ENCODE measurements around the gene RASSF7.

The RASSF7 gene

DNA sequence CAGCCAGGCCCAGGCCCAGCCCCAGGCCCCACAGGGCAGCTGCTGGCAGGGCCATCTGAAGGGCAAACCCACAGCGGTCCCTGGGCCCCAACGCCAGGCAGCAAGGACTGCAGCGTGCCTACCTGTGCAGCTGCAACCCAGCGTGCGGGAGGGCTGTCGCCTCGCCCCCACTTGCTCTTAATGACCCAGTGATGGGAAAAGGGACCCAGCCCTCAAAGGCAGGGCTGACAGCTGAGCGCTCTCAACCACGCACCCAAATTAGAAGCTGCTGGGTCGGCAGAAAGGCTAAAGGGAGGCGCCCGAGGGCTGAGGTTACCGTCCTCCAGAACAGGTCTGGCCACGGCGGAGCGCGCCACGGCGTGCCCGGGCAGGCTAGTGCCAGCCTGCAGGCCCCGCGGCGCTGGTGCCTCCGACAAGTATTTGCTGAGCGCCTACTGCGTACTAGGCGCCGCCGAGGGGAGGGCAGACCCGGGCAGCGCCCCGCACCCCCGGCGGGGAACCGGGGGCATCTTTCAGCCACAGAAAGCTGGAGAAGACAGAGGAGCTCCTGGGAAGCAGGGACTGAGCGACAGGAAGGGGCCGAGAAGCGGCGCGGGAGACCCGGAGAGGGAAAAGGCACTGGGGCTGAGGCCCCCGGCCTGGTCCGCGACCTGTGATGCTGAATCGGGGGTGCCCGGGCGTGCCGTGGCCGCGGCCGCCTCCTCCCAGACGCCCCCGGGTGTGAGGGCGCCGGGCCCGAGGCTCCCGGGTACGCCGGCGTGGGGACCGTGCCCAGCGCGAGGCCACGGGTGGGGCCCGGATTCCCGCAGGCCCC is 26.2 kb upstream of the RASSF7 start:
- TF ChIP-seq POLR2AphosphoS5 (IDR thresholded peaks at IDR 0.05; ENCODE audit: low read depth, low read length) (no peak), TAF1 (IDR thresholded peaks at IDR 0.05; ENCODE audit: borderline replicate concordance, low read depth, low read length) (no peak), POLR2A (IDR thresholded peaks at IDR 0.05; ENCODE audit: low read depth, low read length) (no peak)
- no peak for DNase-seq (ENCODE audit: insufficient read length)
- peak; percentile 70 for FAIRE-seq

DNA sequence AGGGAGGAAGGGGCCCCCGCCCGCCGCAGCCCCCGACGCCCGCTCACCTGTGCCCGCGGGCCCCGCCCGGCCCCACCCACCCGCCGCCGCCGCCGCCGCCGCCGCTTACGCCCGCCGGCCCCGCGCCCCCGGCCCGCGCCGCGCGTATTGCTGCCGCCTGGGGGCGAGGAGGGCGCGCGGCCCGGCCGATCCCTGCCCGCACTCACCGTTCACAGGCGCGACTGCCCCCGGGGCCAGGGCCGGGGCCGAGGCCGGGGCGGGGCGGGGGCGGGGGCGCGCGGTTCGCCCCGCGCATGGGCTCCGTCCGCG is 25.6 kb upstream of the RASSF7 start:
- TF ChIP-seq POLR2AphosphoS5 (IDR thresholded peaks at IDR 0.05; ENCODE audit: low read depth, low read length) (no peak), TAF1 (IDR thresholded peaks at IDR 0.05; ENCODE audit: borderline replicate concordance, low read depth, low read length) (no peak), POLR2A (IDR thresholded peaks at IDR 0.05; ENCODE audit: low read depth, low read length) (no peak)
- DNase-seq (ENCODE audit: insufficient read length) (no peak), FAIRE-seq (no peak)

DNA sequence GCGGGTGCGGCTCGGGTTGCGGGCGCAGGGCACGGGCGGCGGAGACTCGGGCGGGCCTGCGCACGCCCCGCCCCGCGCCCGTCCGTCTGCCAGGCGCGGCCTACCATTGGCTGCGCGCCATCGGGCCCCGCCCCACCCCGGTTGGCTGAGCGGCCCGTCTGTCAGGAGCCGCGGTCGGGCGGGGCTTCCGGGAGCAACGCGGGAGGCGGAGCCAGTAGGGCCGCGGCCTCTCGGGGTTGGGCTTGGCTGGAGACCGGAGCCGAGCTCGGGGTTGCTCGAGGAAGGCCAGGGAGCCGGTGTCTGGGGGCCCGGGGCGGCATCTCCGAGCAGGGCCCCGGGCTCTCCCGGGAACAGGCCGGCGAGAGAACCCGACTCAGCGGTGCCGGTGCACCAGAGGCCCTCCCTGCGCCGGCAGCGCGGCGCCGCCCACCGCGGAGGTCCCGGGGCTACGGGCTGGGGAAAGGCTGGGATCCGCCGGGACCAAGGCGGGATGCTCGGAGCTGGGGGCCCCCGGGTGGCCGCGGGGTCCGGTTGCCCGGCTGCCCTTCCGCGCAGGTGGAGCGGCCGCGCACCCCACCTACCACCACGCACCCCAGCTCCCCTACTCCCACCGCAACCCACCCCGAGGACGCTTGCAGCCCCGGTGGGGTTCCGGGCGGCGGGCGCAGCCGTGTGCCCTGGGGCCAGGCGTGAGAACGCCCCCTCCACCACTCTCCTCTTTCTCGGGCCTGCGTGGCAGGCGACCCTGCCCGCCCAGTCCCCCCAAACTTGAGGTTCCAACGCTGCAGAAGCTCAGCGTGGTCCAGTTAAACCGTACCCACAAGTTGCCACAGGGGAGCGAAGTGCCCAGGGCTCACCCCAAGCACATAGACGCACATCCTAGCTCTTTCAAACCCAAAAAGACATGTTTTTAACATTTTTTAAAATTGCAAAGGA is 25.0 kb upstream of the RASSF7 start, which contains the start of gene HRAS:
TSS of gene HRAS (minus strand) at position 58 of the 936 bp plus-strand sequence.
- DNase-seq (ENCODE audit: insufficient read length), result peak; percentile 100
- TF ChIP-seq POLR2AphosphoS5 (IDR thresholded peaks at IDR 0.05; ENCODE audit: low read depth, low read length) (0 out of 2 replicates have a peak, but pooled peaks have one; percentile 31), TAF1 (IDR thresholded peaks at IDR 0.05; ENCODE audit: borderline replicate concordance, low read depth, low read length) (0 out of 2 replicates have a peak, but pooled peaks have one; percentile 45), POLR2A (IDR thresholded peaks at IDR 0.05; ENCODE audit: low read depth, low read length) (peak; percentile 68; the same call in 1 of the 2 replicates)
- peak; percentile 100 for FAIRE-seq

DNA sequence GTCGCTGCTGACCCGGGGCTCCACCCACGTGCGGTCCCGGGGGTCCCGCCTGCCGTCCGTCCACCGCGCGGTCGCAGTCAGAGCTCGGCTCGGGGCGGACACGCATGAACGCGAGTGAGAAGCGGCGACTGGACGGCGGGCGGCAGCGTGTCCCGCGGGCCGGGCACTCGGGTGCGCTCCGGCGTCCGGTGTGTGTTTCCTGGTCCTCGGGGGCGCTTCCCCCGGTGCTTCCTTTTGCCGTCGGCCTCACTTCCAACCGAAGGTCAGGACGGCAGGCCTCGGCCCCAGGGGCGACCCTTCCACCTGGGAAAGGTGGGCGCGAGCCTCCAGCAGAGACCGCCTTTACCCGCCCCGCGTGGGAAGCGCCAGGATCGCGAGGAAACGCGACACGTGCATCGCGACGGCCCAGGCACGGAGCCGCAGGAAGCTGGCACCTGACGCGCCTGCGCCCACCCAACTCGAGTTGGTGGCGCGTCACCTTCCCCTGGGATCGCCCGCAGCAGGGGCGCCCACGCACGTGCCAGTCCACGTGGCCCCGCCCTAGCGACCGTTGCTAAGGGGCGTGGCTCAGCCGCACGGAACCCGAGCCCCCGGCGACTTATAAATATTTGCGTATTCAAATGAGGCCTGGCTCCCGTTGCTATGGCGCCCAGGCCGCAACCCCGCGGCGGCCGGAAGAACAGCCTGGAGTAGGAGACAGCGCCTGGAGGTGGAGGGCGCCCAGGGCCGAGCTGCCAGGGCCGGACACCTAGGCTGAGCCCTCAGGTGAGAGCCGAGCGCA is 23.7 kb upstream of the RASSF7 start, which contains the start of gene LRRC56:
TSS of gene LRRC56 (plus strand) at position 687 of the 781 bp plus-strand sequence. CDS start 3,158 bp downstream, outside the sequence.
- no peak for FAIRE-seq
- peak; percentile 99 for DNase-seq (ENCODE audit: insufficient read length)
- TF ChIP-seq POLR2A (IDR thresholded peaks at IDR 0.05; ENCODE audit: low read depth, low read length) (peak; percentile 16; the same call in 1 of the 2 replicates), POLR2AphosphoS5 (IDR thresholded peaks at IDR 0.05; ENCODE audit: low read depth, low read length) (no peak)

DNA sequence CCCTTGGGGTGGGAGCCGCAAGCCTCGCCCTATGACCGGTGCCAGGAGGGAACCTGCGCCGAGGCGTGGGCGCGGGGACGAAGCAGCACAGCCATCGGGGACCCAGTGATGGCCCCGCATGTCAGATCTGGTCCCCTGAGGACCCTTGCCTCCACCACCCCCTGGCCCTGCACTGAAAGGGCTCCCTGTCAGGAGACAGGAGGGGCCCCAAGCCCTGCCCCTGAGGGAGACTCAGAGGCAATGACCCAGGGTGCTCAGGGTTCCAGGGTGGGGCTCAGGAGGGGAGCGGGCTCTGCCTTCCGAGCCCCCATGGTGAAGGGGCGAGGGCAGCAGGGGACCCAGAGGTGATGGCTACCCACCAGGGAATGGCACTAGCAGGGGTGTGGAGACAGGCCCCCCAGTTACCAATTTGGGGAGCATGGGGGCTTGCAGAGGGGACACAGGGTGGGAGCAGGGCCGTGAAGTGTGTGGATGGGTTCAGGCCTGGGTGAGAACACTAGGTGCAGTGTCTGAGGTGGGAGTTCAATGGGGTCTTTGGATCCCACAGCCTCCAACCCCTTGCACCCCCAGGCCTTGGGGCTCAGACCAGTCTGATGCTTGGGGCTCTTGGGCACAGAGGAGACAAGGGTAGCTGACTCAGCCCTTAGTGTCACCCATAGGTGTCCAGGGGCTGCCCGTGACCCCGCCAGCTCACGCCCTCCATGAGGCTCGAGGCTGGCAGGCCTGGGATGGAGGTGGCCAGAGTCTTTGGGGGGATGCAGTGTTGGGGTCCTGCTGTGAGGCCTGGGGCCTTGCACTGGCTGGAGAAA is 22.9 kb upstream of the RASSF7 start:
- no peak for TF ChIP-seq POLR2A (IDR thresholded peaks at IDR 0.05; ENCODE audit: low read depth, low read length)
- no peak for TF ChIP-seq POLR2AphosphoS5 (IDR thresholded peaks at IDR 0.05; ENCODE audit: low read depth, low read length)
- TF ChIP-seq TAF1 (IDR thresholded peaks at IDR 0.05; ENCODE audit: borderline replicate concordance, low read depth, low read length), result no peak
- DNase-seq (ENCODE audit: insufficient read length) (no peak), FAIRE-seq (peak; percentile 27)

DNA sequence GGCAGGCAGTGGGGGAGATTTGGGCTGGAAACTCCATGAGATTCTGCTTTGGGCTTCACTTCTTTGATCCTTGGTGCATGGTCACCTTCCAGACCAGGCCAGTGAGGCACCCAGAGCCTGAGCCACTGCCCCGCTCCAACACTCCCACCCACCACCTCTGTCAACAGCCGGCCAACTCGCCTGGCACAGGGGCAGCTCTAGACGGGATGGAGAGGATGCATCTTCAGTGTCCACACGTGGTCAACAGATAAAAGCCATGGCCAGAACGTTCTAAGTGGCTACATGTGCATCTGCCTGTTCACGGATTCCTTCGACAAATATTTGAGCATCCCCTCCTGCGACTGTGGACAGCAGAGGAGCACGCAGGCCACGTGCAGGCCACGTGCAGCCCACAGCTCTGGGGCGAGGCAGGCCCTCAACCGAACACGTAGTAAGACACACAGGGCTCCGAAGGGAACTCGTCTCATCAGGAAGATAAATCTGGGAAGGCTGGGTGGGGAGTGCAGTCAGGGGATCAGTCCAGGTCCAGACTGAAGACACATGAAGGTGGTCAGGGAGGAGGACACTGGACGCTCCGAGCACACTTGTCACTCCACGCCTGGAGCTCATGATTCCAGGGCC is 22.2 kb upstream of the RASSF7 start:
- DNase-seq (ENCODE audit: insufficient read length) (no peak), FAIRE-seq (no peak)
- TF ChIP-seq POLR2A (IDR thresholded peaks at IDR 0.05; ENCODE audit: low read depth, low read length) (no peak), TAF1 (IDR thresholded peaks at IDR 0.05; ENCODE audit: borderline replicate concordance, low read depth, low read length) (no peak), POLR2AphosphoS5 (IDR thresholded peaks at IDR 0.05; ENCODE audit: low read depth, low read length) (no peak)

DNA sequence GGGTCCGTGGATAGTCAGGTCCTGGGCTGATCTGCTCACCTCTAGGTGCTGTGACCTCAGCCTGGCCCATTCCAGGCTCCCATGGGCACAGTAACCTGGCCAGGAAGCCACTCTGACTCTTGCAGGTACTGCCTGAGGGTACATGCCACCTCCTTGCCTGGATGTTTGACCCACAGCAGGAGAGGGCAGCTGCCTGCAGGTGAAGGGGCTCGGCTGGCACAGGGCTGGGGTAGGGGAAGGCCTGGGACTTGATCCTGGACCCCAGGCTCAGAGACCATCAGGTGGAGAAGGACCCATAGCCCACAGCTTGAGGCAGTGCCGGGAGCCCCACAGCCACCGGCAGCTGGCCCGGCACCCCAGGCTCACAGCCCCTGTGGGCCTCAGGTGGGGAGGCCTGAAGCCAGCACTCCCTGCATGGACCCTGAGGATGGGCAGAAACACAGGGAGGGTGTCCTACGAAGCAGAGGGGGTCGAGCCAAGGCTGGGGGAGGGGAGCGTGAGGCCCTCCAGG is 20.7 kb upstream of the RASSF7 start:
- FAIRE-seq, result no peak

DNA sequence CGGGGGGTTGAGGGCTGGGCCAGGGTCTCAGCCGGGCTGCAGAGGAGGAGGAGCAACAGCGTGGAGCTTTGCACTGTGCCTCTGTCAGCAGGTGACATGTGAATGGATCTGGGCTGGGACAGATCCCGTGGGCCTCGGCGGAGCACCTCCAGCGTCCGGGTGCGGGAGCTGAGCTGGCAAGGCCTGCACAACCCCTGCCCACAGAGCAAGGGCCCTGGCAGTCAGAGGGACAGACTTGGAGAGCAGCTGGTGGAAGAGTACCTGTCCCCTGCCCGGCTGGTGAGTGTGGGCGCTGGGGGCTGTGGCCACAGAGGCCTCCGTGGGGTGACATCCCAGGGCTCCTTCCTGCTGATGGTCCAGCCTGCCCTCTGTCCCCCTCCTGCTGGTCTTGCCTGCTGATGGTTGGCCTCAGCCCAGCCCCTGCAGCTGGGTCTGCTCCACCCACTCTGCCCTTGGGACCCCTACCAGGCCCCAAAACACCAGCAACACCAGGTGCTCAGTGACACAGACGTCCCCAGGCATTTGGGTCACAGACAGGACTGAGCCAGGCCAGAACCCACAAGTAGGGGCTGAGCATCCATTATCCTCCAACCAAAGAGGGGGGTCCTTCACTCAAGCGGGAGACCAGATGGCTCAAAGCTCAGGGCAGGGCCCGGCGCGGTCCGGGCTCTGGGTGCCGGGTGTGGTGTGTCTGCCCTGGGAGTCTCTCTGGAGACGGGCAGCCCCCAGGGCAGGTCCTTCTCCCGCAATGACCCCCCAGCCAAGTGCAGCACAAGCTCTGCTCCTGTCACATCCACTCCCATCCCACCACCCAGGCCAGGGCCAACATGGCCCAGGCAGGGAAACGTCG is 20.0 kb upstream of the RASSF7 start:
- TF ChIP-seq TAF1 (IDR thresholded peaks at IDR 0.05; ENCODE audit: borderline replicate concordance, low read depth, low read length) (no peak), POLR2A (IDR thresholded peaks at IDR 0.05; ENCODE audit: low read depth, low read length) (no peak), POLR2AphosphoS5 (IDR thresholded peaks at IDR 0.05; ENCODE audit: low read depth, low read length) (no peak)
- DNase-seq (ENCODE audit: insufficient read length) (no peak), FAIRE-seq (no peak)

More for the DNA sequence above, 20.7 kb upstream of the RASSF7 start:
- no peak for TF ChIP-seq TAF1 (IDR thresholded peaks at IDR 0.05; ENCODE audit: borderline replicate concordance, low read depth, low read length)
- no peak for DNase-seq (ENCODE audit: insufficient read length)

DNA sequence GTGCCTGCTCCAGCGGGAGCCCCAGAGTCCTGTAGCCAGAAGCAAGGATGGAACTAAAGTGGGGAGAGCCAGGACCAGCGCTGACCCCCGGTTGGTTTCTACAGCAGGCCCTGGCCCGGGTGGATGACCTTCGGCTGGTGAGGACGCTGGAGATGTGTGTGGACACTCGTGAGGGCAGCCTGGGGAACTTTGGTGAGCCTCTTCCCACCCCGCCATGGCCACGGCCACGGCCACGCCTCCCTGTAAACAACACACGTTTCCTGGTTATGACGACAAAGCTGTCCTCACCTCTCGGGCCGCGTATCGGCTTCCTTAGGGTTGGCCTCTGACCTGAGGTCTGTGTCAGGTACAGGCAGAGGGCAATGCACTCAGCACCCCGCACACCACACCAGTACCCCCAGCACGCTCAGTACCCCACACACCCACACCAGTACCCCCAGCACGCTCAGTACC is 19.3 kb upstream of the RASSF7 start:
- TF ChIP-seq TAF1 (IDR thresholded peaks at IDR 0.05; ENCODE audit: borderline replicate concordance, low read depth, low read length) (no peak), POLR2AphosphoS5 (IDR thresholded peaks at IDR 0.05; ENCODE audit: low read depth, low read length) (no peak), POLR2A (IDR thresholded peaks at IDR 0.05; ENCODE audit: low read depth, low read length) (no peak)
- no peak for FAIRE-seq
- no peak for DNase-seq (ENCODE audit: insufficient read length)

All from GM12892 (cell line).